ENCODE data around the gene GARIN5A. TPM values are rescaled to one million over a fixed set of nuclear protein-coding genes. Genes with fewer than 3 reads are reported as not detected.

GARIN5A gene
- total RNA-seq, 2 experiments from 2014 or later = not detected

- Mint-ChIP-seq H3K36me3 (ENCODE audit: low read depth) (peaks cover 12% of the 10 kb centered on the region), H3K27ac (no peak overlapping the region), H3K9me3 (peaks cover 5% of the 10 kb centered on the region), H3K4me1 (peaks cover 13% of the 10 kb centered on the region), H3K4me3 (no peak overlapping the region), H3K27me3 (peaks cover 7% of the 10 kb centered on the region)
- no peak for DNase-seq
- ChIA-PET CTCF (no interaction called here), POLR2A (no interaction called here)
These were observed 12.9 kb upstream of the GARIN5A start for GRCh38 chr19:50489461-50490011.

- DNase-seq = no peak
- Mint-ChIP-seq H3K36me3 (ENCODE audit: low read depth) (peaks cover 12% of the 10 kb centered on the region), H3K27me3 (peaks cover 7% of the 10 kb centered on the region), H3K9me3 (peaks cover 5% of the 10 kb centered on the region), H3K27ac (no peak overlapping the region), H3K4me3 (no peak overlapping the region), H3K4me1 (peaks cover 13% of the 10 kb centered on the region)
- CTCF ChIA-PET = no interaction called here
- POLR2A ChIA-PET = no interaction called here
These were observed 11.9 kb upstream of the GARIN5A start for GRCh38 chr19:50488389-50489194.

- Mint-ChIP-seq H3K27me3 (peaks cover 7% of the 10 kb centered on the region), H3K4me1 (peaks cover 8% of the 10 kb centered on the region), H3K36me3 (ENCODE audit: low read depth) (peaks cover 18% of the 10 kb centered on the region), H3K9me3 (peaks cover 5% of the 10 kb centered on the region), H3K27ac (no peak overlapping the region), H3K4me3 (no peak overlapping the region)
- CTCF ChIA-PET = no interaction called here
- POLR2A ChIA-PET = no interaction called here
- peak; percentile 55 for DNase-seq
These were observed 10.3 kb upstream of the GARIN5A start for GRCh38 chr19:50486823-50487515.

GRCh38 chr19:50485284-50485955 is 8.8 kb upstream of the GARIN5A start:
- H3K27me3 Mint-ChIP-seq = peaks cover 1% of the 10 kb centered on the region
- peaks cover 5% of the 10 kb centered on the region for H3K9me3 Mint-ChIP-seq
- ChIA-PET CTCF (no interaction called here), POLR2A (no interaction called here)
- H3K36me3 Mint-ChIP-seq (ENCODE audit: low read depth) = peaks cover 24% of the 10 kb centered on the region
- H3K4me3 Mint-ChIP-seq = no peak overlapping the region
- no peak for DNase-seq
- H3K27ac Mint-ChIP-seq = no peak overlapping the region
- H3K4me1 Mint-ChIP-seq = no peaks in the 10 kb centered on the region

GRCh38 chr19:50482916-50483315 is 6.3 kb upstream of the GARIN5A start:
- Mint-ChIP-seq H3K36me3 (ENCODE audit: low read depth) (peaks cover 34% of the 10 kb centered on the region), H3K4me1 (peaks cover under 1% of the 10 kb centered on the region), H3K27ac (no peak overlapping the region), H3K9me3 (peaks cover 5% of the 10 kb centered on the region), H3K27me3 (peaks cover 1% of the 10 kb centered on the region), H3K4me3 (no peak overlapping the region)
- POLR2A ChIA-PET = no interaction called here
- CTCF ChIA-PET = interaction anchor here (1.5 to 1.6 kb wide), 2 partner anchors 9 to 14 kb away, joined by 3 to 6 read pairs; no protein-coding TSS in a partner anchor
- DNase-seq = no peak

- no peak for DNase-seq
- Mint-ChIP-seq H3K4me3 (no peak overlapping the region), H3K27ac (no peak overlapping the region), H3K9me3 (peaks cover 5% of the 10 kb centered on the region), H3K27me3 (no peaks in the 10 kb centered on the region), H3K36me3 (ENCODE audit: low read depth) (peaks cover 40% of the 10 kb centered on the region), H3K4me1 (peaks cover 6% of the 10 kb centered on the region)
- ChIA-PET POLR2A (no interaction called here), CTCF (interaction anchor here (1.6 kb wide), 1 partner anchor 13 kb away, joined by 6 read pairs; no protein-coding TSS in a partner anchor)
These were observed 5.7 kb upstream of the GARIN5A start for GRCh38 chr19:50482271-50482855.

GRCh38 chr19:50481351-50482149 is 4.9 kb upstream of the GARIN5A start:
- Mint-ChIP-seq H3K4me3 (no peak overlapping the region), H3K4me1 (peaks cover 13% of the 10 kb centered on the region), H3K9me3 (peaks cover 2% of the 10 kb centered on the region), H3K27me3 (no peaks in the 10 kb centered on the region), H3K27ac (no peak overlapping the region), H3K36me3 (ENCODE audit: low read depth) (peaks cover 39% of the 10 kb centered on the region)
- ChIA-PET CTCF (no interaction called here), POLR2A (no interaction called here)
- DNase-seq = no peak

- H3K27me3 Mint-ChIP-seq = peaks cover 2% of the 10 kb centered on the region
- H3K9me3 Mint-ChIP-seq = no peaks in the 10 kb centered on the region
- CTCF ChIA-PET = no interaction called here
- H3K36me3 Mint-ChIP-seq (ENCODE audit: low read depth) = peaks cover 33% of the 10 kb centered on the region
- no peak overlapping the region for H3K4me3 Mint-ChIP-seq
- H3K27ac Mint-ChIP-seq = no peak overlapping the region
- no peak for DNase-seq
- peaks cover 18% of the 10 kb centered on the region for H3K4me1 Mint-ChIP-seq
- POLR2A ChIA-PET = no interaction called here
These were observed 3.8 kb upstream of the GARIN5A start for GRCh38 chr19:50480281-50481111.

GRCh38 chr19:50479761-50480251 is 3.2 kb upstream of the GARIN5A start:
- Mint-ChIP-seq H3K9me3 (no peaks in the 10 kb centered on the region), H3K27me3 (peaks cover 2% of the 10 kb centered on the region), H3K4me1 (peaks cover 18% of the 10 kb centered on the region), H3K4me3 (no peak overlapping the region), H3K27ac (no peak overlapping the region), H3K36me3 (ENCODE audit: low read depth) (peaks cover 29% of the 10 kb centered on the region)
- no peak for DNase-seq
- CTCF ChIA-PET = interaction anchor here (0.9 to 2.0 kb wide), 4 partner anchors 17 to 123 kb away, joined by 4 to 8 read pairs (median 6); no protein-coding TSS in a partner anchor
- POLR2A ChIA-PET = no interaction called here

GRCh38 chr19:50478901-50479715 is 2.5 kb upstream of the GARIN5A start:
- Mint-ChIP-seq H3K27me3 (peaks cover 2% of the 10 kb centered on the region), H3K36me3 (ENCODE audit: low read depth) (peaks cover 29% of the 10 kb centered on the region), H3K9me3 (no peaks in the 10 kb centered on the region), H3K4me3 (no peak overlapping the region), H3K27ac (no peak overlapping the region), H3K4me1 (peaks cover 18% of the 10 kb centered on the region)
- ChIA-PET POLR2A (no interaction called here), CTCF (interaction anchor here (0.6 to 2.0 kb wide), 5 partner anchors 16 to 1285 kb away, joined by 4 to 8 read pairs (median 5); no protein-coding TSS in a partner anchor)
- DNase-seq = no peak
